ENCODE data around the gene ANXA1.

- TF ChIP-seq SIN3A (IDR thresholded peaks at IDR 0.05; ENCODE audit: low read depth) (no peak), POLR2A (IDR thresholded peaks at IDR 0.05; ENCODE audit: borderline replicate concordance, extremely low read depth, insufficient read depth, insufficient read length) (no peak), CTCF (IDR thresholded peaks at IDR 0.05 in 2 of 3, conservative IDR thresholded peaks at IDR 0.05 in 1 of 3; ENCODE audit: borderline replicate concordance in 1 of 3, insufficient read depth in 1 of 3, low read depth in 2 of 3, low read length in 2 of 3) (no peak), CEBPB (IDR thresholded peaks at IDR 0.05; ENCODE audit: low read depth) (no peak), EZH2 (IDR thresholded peaks at IDR 0.05) (no peak), ELF1 (IDR thresholded peaks at IDR 0.05; ENCODE audit: borderline replicate concordance, low read depth) (no peak), POLR2AphosphoS5 (IDR thresholded peaks at IDR 0.05; ENCODE audit: low read depth, low read length) (no peak), ZNF274 (IDR thresholded peaks at IDR 0.05; ENCODE audit: low read depth, low read length) (no peak), MAX (IDR thresholded peaks at IDR 0.05) (no peak), RAD21 (IDR thresholded peaks at IDR 0.05; ENCODE audit: low read depth) (no peak), SP1 (IDR thresholded peaks at IDR 0.05; ENCODE audit: low read depth) (no peak), ATF3 (IDR thresholded peaks at IDR 0.05) (no peak), ZBTB33 (IDR thresholded peaks at IDR 0.05; ENCODE audit: extremely low read depth, insufficient replicate concordance, low read length) (no peak)
These were observed 14.2 kb downstream of the ANXA1 start for GRCh38 chr9:73165911-73166310.
